Neuron (in vitro differentiated cells): Measurements from ENCODE around the gene CLDN7.
"Not testable (repeated sequence)": the region's sequence is repeated elsewhere in the genome, so short reads cannot be mapped to it uniquely, and the experiment has no call there.

Source experiments
- H2AFZ ChIP-seq: one replicate; pipeline ENCODE4 v1.6.1; 2013; ENCODE audit warnings: low read depth, mild to moderate bottlenecking, inconsistent platforms, low read length, moderate library complexity
- H3K27me3 ChIP-seq: one replicate; pipeline ENCODE4 v1.6.1; 2013; ENCODE audit warnings: low read length; ENCODE audit not compliant: insufficient read depth
- H3K36me3 ChIP-seq: one replicate; pipeline ENCODE4 v1.6.1; 2013; ENCODE audit warnings: low read length; ENCODE audit not compliant: insufficient read depth
- H3K4me1 ChIP-seq: one replicate; pipeline ENCODE4 v1.6.1; 2013; ENCODE audit warnings: low read length; ENCODE audit not compliant: insufficient read depth
- H3K4me3 ChIP-seq: 2 replicates; pipeline ENCODE4 v1.5.1; 2013; ENCODE audit warnings: mild to moderate bottlenecking, low read length, moderate library complexity
- H3K9me3 ChIP-seq: one replicate; pipeline ENCODE4 v1.6.1; 2013; ENCODE audit warnings: low read length

The CLDN7 gene

GRCh38 chr17:7256766-7257456 is 5.4 kb downstream of the CLDN7 start:
- H3K9me3 ChIP-seq = peaks cover 6% of the 10 kb centered on the region
- H3K36me3 ChIP-seq = peaks cover 54% of the 10 kb centered on the region
- H3K4me1 ChIP-seq = peaks cover 8% of the 10 kb centered on the region
- H2AFZ ChIP-seq = no peak overlapping the region
- peaks cover 17% of the 10 kb centered on the region for H3K27me3 ChIP-seq
- H3K4me3 ChIP-seq = no peak overlapping the region

GRCh38 chr17:7254511-7254910 is 7.8 kb downstream of the CLDN7 start:
- no peak overlapping the region for H3K4me3 ChIP-seq
- no peaks in the 10 kb centered on the region for H3K9me3 ChIP-seq
- H3K27me3 ChIP-seq = no peaks in the 10 kb centered on the region
- H3K36me3 ChIP-seq = peaks cover 50% of the 10 kb centered on the region
- peaks cover 19% of the 10 kb centered on the region for H3K4me1 ChIP-seq
- no peak overlapping the region for H2AFZ ChIP-seq

- H3K4me3 ChIP-seq = peak overlapping the region; percentile 92
- H2AFZ ChIP-seq = no peak overlapping the region
- peaks cover 36% of the 10 kb centered on the region for H3K36me3 ChIP-seq
- no peaks in the 10 kb centered on the region for H3K9me3 ChIP-seq
- no peaks in the 10 kb centered on the region for H3K27me3 ChIP-seq
- H3K4me1 ChIP-seq = peaks cover 26% of the 10 kb centered on the region
These were observed 9.2 kb downstream of the CLDN7 start for GRCh38 chr17:7253082-7253481.

GRCh38 chr17:7252176-7253043 is 9.9 kb downstream of the CLDN7 start, which contains the start of gene ELP5:
Gene ELP5, plus strand, starts transcription at chr17:7252215. Its CDS starts 336 bp downstream, at chr17:7252551.
- peaks cover 33% of the 10 kb centered on the region for H3K36me3 ChIP-seq
- no peaks in the 10 kb centered on the region for H3K9me3 ChIP-seq
- no peaks in the 10 kb centered on the region for H3K27me3 ChIP-seq
- peaks cover 26% of the 10 kb centered on the region for H3K4me1 ChIP-seq
- peak within 1 kb of the TSS; percentile 47 for H2AFZ ChIP-seq
- H3K4me3 ChIP-seq = peak within 1 kb of the TSS; percentile 92

GRCh38 chr17:7251661-7252175 is 10.6 kb downstream of the CLDN7 start, which contains the start of gene CTDNEP1:
Gene CTDNEP1, minus strand, starts transcription at chr17:7251734. Its CDS starts 438 bp downstream, at chr17:7251296.
- Histone ChIP-seq H3K9me3 (no peaks in the 10 kb centered on the region), H2AFZ (peak within 1 kb of the TSS; percentile 47), H3K4me3 (peak within 1 kb of the TSS; percentile 92), H3K36me3 (peaks cover 35% of the 10 kb centered on the region), H3K27me3 (no peaks in the 10 kb centered on the region), H3K4me1 (peaks cover 26% of the 10 kb centered on the region)

- Histone ChIP-seq H3K4me1 (peaks cover 26% of the 10 kb centered on the region), H3K4me3 (peak overlapping the region; percentile 92), H3K36me3 (peaks cover 35% of the 10 kb centered on the region), H3K9me3 (no peaks in the 10 kb centered on the region), H2AFZ (no peak overlapping the region), H3K27me3 (no peaks in the 10 kb centered on the region)
These were observed 11.3 kb downstream of the CLDN7 start for GRCh38 chr17:7250695-7251627.

GRCh38 chr17:7249830-7250229 is 12.4 kb downstream of the CLDN7 start:
- Histone ChIP-seq H2AFZ (no peak overlapping the region), H3K36me3 (peaks cover 31% of the 10 kb centered on the region), H3K4me1 (peaks cover 26% of the 10 kb centered on the region), H3K4me3 (peak overlapping the region; percentile 92), H3K9me3 (no peaks in the 10 kb centered on the region), H3K27me3 (no peaks in the 10 kb centered on the region)

GRCh38 chr17:7249214-7249613 is 13.1 kb downstream of the CLDN7 start:
- Histone ChIP-seq H3K36me3 (peaks cover 31% of the 10 kb centered on the region), H3K4me1 (peaks cover 26% of the 10 kb centered on the region), H3K9me3 (no peaks in the 10 kb centered on the region), H3K4me3 (no peak overlapping the region), H3K27me3 (no peaks in the 10 kb centered on the region), H2AFZ (no peak overlapping the region)

- Histone ChIP-seq H3K27me3 (no peaks in the 10 kb centered on the region), H3K36me3 (peaks cover 31% of the 10 kb centered on the region), H2AFZ (no peak overlapping the region), H3K4me1 (peaks cover 26% of the 10 kb centered on the region), H3K9me3 (no peaks in the 10 kb centered on the region), H3K4me3 (no peak overlapping the region)
These were observed 13.5 kb downstream of the CLDN7 start for GRCh38 chr17:7248796-7249195.

GRCh38 chr17:7246779-7247178 is 15.5 kb downstream of the CLDN7 start:
- no peak overlapping the region for H2AFZ ChIP-seq
- H3K4me1 ChIP-seq = peaks cover 24% of the 10 kb centered on the region
- H3K27me3 ChIP-seq = no peaks in the 10 kb centered on the region
- H3K36me3 ChIP-seq = peaks cover 27% of the 10 kb centered on the region
- H3K4me3 ChIP-seq = no peak overlapping the region
- H3K9me3 ChIP-seq = no peaks in the 10 kb centered on the region

GRCh38 chr17:7243838-7244237 is 18.4 kb downstream of the CLDN7 start:
- peaks cover 44% of the 10 kb centered on the region for H3K36me3 ChIP-seq
- not testable (repeated sequence) for H3K4me3 ChIP-seq, H3K9me3 ChIP-seq

GRCh38 chr17:7243453-7243729 is 18.9 kb downstream of the CLDN7 start:
- peaks cover 44% of the 10 kb centered on the region for H3K36me3 ChIP-seq
- H3K9me3 ChIP-seq = no peaks in the 10 kb centered on the region
- peaks cover 26% of the 10 kb centered on the region for H3K4me1 ChIP-seq
- no peaks in the 10 kb centered on the region for H3K27me3 ChIP-seq
- H3K4me3 ChIP-seq = peak overlapping the region; percentile 80
- no peak overlapping the region for H2AFZ ChIP-seq

More at GRCh38 chr17:7243838-7244237, 18.4 kb downstream of the CLDN7 start:
- peaks cover 28% of the 10 kb centered on the region for H3K4me1 ChIP-seq
- not testable (repeated sequence) for H2AFZ ChIP-seq, H3K27me3 ChIP-seq
